Activated naive CD8-positive, alpha-beta T cell treated with anti-CD3 and anti-CD28 coated beads, Interleukin-2, amount 50 U/mL, for 24 hours (primary cell): Measurements from ENCODE around the gene ADD3.
A peak's percentile ranks its signal among the peaks of the same experiment; 100 is the strongest.
"Not testable (repeated sequence)": the region's sequence is repeated elsewhere in the genome, so short reads cannot be mapped to it uniquely, and the experiment has no call there.

Experiments used
- ATAC-seq: fragments of 150-1000 bp; cut with Tn5 transposase; one replicate; pipeline ENCODE4 v1.10.0; 2021
- DNase-seq: peaks from one replicate; pipeline ENCODE4 v3.0.0; 2021
- H3K27ac Mint-ChIP-seq: one replicate; pipeline ENCODE4 v1.8.0; 2021; ENCODE audit warnings: mild to moderate bottlenecking, mixed read lengths
- H3K27me3 Mint-ChIP-seq: one replicate; pipeline ENCODE4 v1.8.0; 2021; ENCODE audit warnings: mixed read lengths
- H3K36me3 Mint-ChIP-seq: one replicate; pipeline ENCODE4 v1.8.0; 2021; ENCODE audit warnings: low read depth, mixed read lengths
- H3K4me1 Mint-ChIP-seq: one replicate; pipeline ENCODE4 v1.8.0; 2021; ENCODE audit warnings: mixed read lengths
- H3K4me3 Mint-ChIP-seq: one replicate; pipeline ENCODE4 v1.8.0; 2021; ENCODE audit warnings: mild to moderate bottlenecking, moderate library complexity, mixed read lengths
- H3K9me3 Mint-ChIP-seq: one replicate; pipeline ENCODE4 v1.8.0; 2021; ENCODE audit warnings: mixed read lengths

ADD3 gene

DNA sequence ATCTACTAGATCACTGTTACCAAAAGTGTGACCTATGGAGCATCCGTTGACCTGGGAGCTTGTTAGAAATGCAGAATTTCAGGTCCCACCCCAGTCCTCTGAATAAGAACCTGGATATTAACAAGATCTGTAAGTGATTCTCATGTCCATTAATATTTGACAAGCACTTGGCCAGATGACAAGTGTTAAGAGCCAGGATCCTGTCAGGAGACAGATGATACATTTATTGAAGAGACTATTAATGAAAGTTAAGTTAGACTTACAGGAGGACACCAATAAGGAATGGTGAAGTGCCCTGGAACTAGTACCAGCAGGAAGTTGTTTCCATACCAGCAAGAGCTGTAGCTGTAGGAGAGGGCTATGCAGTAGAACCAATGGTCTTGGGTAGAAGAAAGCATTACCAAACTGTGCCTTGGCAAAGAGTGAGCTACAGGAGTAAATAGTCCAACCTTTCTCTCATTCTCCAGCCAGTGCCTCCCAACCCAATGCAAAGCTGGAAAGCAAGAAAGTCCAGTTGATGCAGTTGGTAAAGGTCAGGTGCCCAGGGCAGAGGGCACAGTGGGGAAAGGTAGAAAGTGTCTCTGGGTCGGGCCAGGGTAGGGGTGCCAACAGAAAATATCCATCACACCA is 35.3 kb upstream of the ADD3 start:
- Mint-ChIP-seq H3K4me3 (no peak overlapping the region), H3K36me3 (no peaks in the 10 kb centered on the region), H3K9me3 (no peaks in the 10 kb centered on the region), H3K27me3 (peaks cover 2% of the 10 kb centered on the region), H3K27ac (no peak overlapping the region), H3K4me1 (peaks cover 3% of the 10 kb centered on the region)
- no peak for ATAC-seq
- no peak for DNase-seq

GRCh38 chr10:109973326-109973829 is 34.4 kb upstream of the ADD3 start:
- no peak overlapping the region for H3K27ac Mint-ChIP-seq
- no peaks in the 10 kb centered on the region for H3K9me3 Mint-ChIP-seq
- no peak for ATAC-seq
- no peak overlapping the region for H3K4me3 Mint-ChIP-seq
- H3K27me3 Mint-ChIP-seq, result peaks cover 2% of the 10 kb centered on the region
- no peaks in the 10 kb centered on the region for H3K36me3 Mint-ChIP-seq
- peaks cover 9% of the 10 kb centered on the region for H3K4me1 Mint-ChIP-seq
- DNase-seq, result no peak

DNA sequence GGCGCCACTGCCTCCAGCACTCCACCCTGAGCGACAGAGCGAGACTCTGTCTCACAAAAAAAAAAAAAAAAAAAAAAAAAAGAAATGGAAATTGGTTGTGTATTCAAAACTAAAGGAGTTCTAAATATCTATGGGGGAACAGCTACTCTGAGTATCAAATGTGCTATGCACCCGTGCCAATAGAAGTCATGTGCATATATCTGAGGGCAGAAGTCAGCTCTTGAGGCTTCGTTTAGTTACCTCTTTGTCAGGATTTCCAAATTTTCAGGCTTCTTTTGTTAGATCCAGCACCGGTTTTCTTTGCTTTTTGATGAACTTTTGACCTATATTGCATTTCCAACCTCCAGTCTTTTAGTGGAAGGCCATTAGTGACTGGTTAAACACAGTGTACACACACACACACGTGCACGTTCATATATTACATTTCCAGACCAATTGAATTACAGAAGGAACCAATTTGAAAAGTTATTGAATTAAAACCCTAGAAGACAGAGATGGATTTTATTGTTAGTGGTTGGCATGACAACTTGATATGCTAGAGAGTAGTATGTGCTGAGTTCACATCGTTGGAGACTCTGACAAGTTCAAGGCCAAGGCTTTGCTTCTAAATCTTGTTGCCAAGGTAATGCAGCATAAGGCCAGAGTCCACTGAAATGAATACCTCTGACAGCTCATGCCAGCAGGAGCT is 33.1 kb upstream of the ADD3 start:
- DNase-seq (no peak), ATAC-seq (no peak)
- peaks cover 17% of the 10 kb centered on the region for H3K4me1 Mint-ChIP-seq
- H3K9me3 Mint-ChIP-seq, result no peaks in the 10 kb centered on the region
- no peaks in the 10 kb centered on the region for H3K27me3 Mint-ChIP-seq
- no peak overlapping the region for H3K27ac Mint-ChIP-seq
- no peaks in the 10 kb centered on the region for H3K36me3 Mint-ChIP-seq
- no peak overlapping the region for H3K4me3 Mint-ChIP-seq

DNA sequence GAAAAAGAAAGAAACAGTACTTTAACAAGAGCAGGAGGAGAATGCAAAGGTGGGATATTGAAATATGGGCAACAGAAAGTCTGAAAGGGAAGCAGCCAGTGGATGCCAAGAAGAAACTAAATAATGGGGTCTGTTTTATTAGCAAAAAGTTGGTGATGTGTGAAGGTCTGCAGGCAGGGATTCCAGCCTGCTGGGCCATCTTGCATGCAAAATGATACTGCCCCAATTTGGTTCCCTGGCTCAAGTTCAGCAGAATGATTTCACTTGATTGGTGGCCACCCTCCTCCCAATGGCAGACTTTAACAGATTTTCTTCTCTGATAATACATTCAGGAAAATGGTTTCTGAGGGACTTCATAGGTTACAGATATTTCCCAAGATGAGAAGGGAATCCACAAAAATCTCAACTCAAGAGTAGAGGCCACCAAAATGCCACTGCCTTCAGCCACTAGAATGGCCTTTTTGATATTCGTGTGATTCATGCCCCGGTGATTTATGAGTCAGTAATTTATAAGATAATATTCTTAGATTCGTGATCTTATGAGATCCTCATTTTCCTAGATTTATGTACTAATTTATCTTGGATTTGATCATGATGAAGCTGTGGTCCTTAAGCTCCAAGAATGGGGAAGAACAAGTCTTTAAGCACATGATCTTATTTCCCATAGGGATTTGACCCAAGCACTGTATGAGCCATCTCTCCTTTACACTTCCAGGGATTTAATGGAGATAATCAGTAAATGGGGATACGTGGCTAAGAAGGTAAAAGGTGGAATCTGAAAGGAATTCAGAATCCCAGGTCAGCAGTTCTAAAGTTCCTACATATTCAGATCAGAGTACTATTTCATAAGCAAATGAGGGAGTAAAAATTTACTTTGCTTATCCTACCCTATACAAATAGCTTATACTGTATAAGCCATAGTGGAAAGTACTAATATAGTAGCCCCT is 32.3 kb upstream of the ADD3 start:
- ATAC-seq (no peak), DNase-seq (no peak)
- H3K27me3 Mint-ChIP-seq, result no peaks in the 10 kb centered on the region
- H3K27ac Mint-ChIP-seq, result no peak overlapping the region
- no peaks in the 10 kb centered on the region for H3K36me3 Mint-ChIP-seq
- H3K4me1 Mint-ChIP-seq, result peaks cover 17% of the 10 kb centered on the region
- no peak overlapping the region for H3K4me3 Mint-ChIP-seq
- H3K9me3 Mint-ChIP-seq, result no peaks in the 10 kb centered on the region

DNA sequence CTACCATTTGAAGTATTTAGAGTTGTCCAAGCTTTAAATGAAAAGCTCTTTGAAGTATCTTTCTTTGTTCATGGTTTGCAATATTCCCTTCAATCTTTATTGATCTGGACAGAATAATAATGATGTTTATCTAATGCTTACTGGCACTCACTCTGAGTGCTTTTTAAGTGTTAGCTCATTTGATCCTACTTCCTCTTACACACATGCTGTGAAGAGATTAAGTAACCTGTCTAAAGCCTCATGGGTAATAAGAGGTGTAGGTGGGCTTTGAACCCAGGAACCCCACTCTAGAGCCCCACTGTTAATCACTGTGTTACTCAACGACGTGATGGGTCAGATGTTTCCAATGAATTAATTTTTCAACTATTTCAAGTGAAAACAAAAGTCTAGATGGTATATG is 31.1 kb upstream of the ADD3 start:
- H3K36me3 Mint-ChIP-seq, result no peaks in the 10 kb centered on the region
- DNase-seq (no peak), ATAC-seq (no peak)
- peaks cover 17% of the 10 kb centered on the region for H3K4me1 Mint-ChIP-seq
- H3K9me3 Mint-ChIP-seq, result no peaks in the 10 kb centered on the region
- no peaks in the 10 kb centered on the region for H3K27me3 Mint-ChIP-seq
- no peak overlapping the region for H3K4me3 Mint-ChIP-seq
- no peak overlapping the region for H3K27ac Mint-ChIP-seq

GRCh38 chr10:109977382-109977806 is 30.4 kb upstream of the ADD3 start:
- Mint-ChIP-seq H3K27ac (no peak overlapping the region), H3K4me1 (peaks cover 17% of the 10 kb centered on the region), H3K27me3 (no peaks in the 10 kb centered on the region), H3K36me3 (no peaks in the 10 kb centered on the region), H3K9me3 (no peaks in the 10 kb centered on the region), H3K4me3 (no peak overlapping the region)
- DNase-seq, result no peak
- no peak for ATAC-seq

- peak; percentile 74 for DNase-seq
- Mint-ChIP-seq H3K4me1 (peaks cover 17% of the 10 kb centered on the region), H3K27ac (no peak overlapping the region), H3K27me3 (no peaks in the 10 kb centered on the region), H3K36me3 (no peaks in the 10 kb centered on the region), H3K4me3 (no peak overlapping the region), H3K9me3 (no peaks in the 10 kb centered on the region)
- no peak for ATAC-seq
These were observed 29.3 kb upstream of the ADD3 start for GRCh38 chr10:109978481-109978880.

DNA sequence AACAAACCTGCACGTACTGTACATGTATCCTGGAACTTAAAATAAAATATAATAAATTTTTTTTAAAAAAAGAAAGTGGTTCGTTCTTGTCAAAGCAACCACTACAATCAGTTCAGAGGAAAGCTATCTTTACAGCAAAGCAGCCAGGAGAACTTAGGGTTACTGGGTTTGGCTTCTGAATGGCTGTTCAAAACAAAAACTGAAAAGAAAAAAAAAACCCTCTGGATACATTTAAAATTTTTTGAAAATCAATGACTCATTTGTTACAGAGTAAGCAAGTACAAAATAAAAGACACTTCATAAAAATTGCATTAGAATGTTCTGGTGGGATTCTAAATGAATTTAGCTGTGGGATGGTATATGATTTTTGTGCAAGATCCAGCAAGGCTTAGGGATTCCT is 28.6 kb upstream of the ADD3 start:
- no peaks in the 10 kb centered on the region for H3K27me3 Mint-ChIP-seq
- no peaks in the 10 kb centered on the region for H3K36me3 Mint-ChIP-seq
- H3K9me3 Mint-ChIP-seq, result no peaks in the 10 kb centered on the region
- H3K4me3 Mint-ChIP-seq, result no peak overlapping the region
- no peak overlapping the region for H3K27ac Mint-ChIP-seq
- ATAC-seq (no peak), DNase-seq (no peak)
- peaks cover 17% of the 10 kb centered on the region for H3K4me1 Mint-ChIP-seq

GRCh38 chr10:109981650-109982049 is 26.1 kb upstream of the ADD3 start:
- ATAC-seq, result no peak
- H3K27ac Mint-ChIP-seq, result no peak overlapping the region
- DNase-seq, result no peak
- no peaks in the 10 kb centered on the region for H3K27me3 Mint-ChIP-seq
- H3K9me3 Mint-ChIP-seq, result peaks cover 6% of the 10 kb centered on the region
- H3K4me1 Mint-ChIP-seq, result peaks cover 15% of the 10 kb centered on the region
- H3K4me3 Mint-ChIP-seq, result no peak overlapping the region
- no peaks in the 10 kb centered on the region for H3K36me3 Mint-ChIP-seq

DNA sequence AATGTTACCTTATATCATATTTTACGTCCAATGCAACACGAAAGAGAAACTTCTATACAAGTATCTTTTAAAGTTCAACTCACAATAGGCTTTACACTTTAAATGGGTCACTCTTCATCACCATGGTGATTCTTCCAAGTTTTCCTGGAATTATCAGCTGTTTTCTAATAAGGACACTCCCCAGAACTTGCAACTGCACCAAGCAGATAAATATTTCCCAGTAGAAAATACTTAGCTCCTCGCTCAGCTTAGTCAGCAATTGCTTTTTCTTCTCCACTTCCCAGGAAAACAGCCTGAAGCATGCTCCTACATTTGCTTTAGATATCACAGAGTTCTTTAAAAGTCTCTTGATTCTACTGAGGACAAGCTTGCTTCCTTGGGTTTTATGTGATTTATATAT is 25.7 kb upstream of the ADD3 start:
- Mint-ChIP-seq H3K36me3 (no peaks in the 10 kb centered on the region), H3K4me3 (no peak overlapping the region), H3K4me1 (peaks cover 14% of the 10 kb centered on the region), H3K27me3 (no peaks in the 10 kb centered on the region), H3K27ac (no peak overlapping the region), H3K9me3 (peaks cover 6% of the 10 kb centered on the region)
- no peak for ATAC-seq
- no peak for DNase-seq

- Mint-ChIP-seq H3K4me3 (no peak overlapping the region), H3K36me3 (no peaks in the 10 kb centered on the region), H3K27ac (no peak overlapping the region), H3K27me3 (no peaks in the 10 kb centered on the region), H3K9me3 (peaks cover 6% of the 10 kb centered on the region), H3K4me1 (peaks cover 14% of the 10 kb centered on the region)
- no peak for ATAC-seq
- no peak for DNase-seq
These were observed 25.0 kb upstream of the ADD3 start for GRCh38 chr10:109982812-109983211.

DNA sequence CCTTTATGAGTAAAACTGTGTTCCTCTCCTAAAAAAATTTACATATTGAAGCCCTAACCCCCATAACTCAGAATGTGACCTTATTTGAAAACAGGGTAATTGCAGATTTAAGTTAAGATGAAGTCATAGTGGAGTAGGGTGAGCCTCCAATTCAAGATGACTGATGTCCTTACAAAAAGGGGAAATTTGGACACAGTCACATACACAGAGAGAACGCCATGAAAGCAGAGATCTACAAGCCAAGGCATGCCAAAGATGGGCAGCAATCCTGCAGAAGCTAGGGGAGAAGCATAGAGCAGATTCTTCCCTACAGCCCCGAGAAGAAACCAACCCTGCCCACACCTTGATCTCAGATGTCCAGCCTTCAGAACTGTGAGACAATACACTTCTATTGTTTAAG is 23.8 kb upstream of the ADD3 start:
- Mint-ChIP-seq H3K27ac (no peak overlapping the region), H3K9me3 (peaks cover 6% of the 10 kb centered on the region), H3K4me1 (peaks cover 2% of the 10 kb centered on the region), H3K4me3 (no peak overlapping the region), H3K36me3 (no peaks in the 10 kb centered on the region), H3K27me3 (no peaks in the 10 kb centered on the region)
- DNase-seq (no peak), ATAC-seq (no peak)

DNA sequence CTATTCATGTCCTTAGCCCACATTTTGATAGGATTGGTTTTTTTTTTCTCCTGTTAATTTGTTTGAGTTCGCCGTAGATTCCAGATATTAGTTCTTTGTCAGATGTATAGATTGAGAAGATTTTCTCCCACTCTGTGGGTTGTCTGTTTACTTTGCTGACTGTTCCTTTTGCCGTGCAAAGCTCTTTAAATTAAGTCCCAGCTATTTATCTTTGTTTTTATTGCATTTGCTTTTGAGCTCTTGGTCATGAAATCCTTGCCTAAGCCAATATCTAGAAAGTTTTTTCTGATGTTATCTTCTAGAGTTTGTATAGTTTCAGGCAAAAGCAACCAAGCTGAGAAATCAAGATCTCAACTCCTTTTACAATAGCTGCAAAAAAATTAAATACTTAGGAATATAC is 22.0 kb upstream of the ADD3 start:
- H3K27me3 Mint-ChIP-seq, H3K4me1 Mint-ChIP-seq, H3K27ac Mint-ChIP-seq, ATAC-seq, H3K9me3 Mint-ChIP-seq, H3K4me3 Mint-ChIP-seq, DNase-seq, H3K36me3 Mint-ChIP-seq: not testable (repeated sequence)

DNA sequence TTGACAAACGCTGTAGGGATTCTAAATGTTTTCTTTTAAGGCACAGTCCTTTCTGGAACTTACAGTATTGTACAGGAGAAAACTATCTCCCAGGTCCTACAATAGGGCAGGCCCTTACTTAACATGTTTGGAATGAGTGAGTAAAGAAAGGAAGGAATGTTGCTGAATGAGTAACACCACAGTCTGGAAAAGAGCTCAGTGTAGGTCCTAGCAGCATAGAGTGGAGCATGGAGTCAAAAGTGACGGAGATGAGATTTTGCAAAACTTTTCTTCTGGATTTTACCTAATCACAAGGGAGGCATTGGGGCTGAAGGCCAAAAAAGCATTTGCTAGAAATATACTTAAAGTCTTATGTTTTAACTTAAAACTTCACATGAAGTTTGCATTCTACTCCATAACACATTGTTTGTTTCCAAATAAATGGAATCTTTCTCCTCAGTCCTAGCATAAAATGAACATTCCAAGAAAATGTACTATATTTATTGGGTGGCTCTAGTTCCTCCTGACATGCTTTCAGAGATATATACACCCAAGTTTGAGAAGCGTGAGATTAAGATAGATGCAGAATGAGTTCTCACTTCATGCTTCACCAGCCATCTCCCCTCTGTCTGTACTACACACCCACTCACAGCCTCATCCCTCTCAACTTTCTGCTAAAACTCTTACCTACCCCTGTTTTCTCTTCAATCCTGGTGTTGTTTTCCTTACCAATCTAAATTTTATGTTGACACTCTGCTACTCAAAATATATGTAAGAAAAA is 20.2 kb upstream of the ADD3 start:
- Mint-ChIP-seq H3K27me3 (no peaks in the 10 kb centered on the region), H3K4me3 (no peak overlapping the region), H3K36me3 (no peaks in the 10 kb centered on the region), H3K4me1 (no peaks in the 10 kb centered on the region), H3K9me3 (peaks cover 6% of the 10 kb centered on the region), H3K27ac (no peak overlapping the region)
- ATAC-seq (no peak), DNase-seq (no peak)
